Loucy (cell line): ENCODE results near the gene LRRC27.
"Not testable (repeated sequence)": the region's sequence is repeated elsewhere in the genome, so short reads cannot be mapped to it uniquely, and the experiment has no call there.

Source experiments
- H2AFZ ChIP-seq: fragments of 200-600 bp; sonication (generic); 2 replicates; pipeline ENCODE4 v1.6.0; 2016; ENCODE audit warnings: antibody characterized with exemption, mild to moderate bottlenecking, low read length, moderate library complexity
- H3F3A ChIP-seq: fragments of 200-600 bp; 2 replicates; pipeline ENCODE4 v1.6.0; 2016; ENCODE audit warnings: antibody characterized with exemption, low read depth, mild to moderate bottlenecking
- H3K27me3 ChIP-seq: fragments of 200-600 bp; sonication (generic); 2 replicates; pipeline ENCODE4 v1.6.1; 2014; ENCODE audit warnings: low read length, mild to moderate bottlenecking; ENCODE audit not compliant: insufficient read depth, poor library complexity, severe bottlenecking
- H3K36me3 ChIP-seq: fragments of 200-600 bp; sonication (generic); 2 replicates; pipeline ENCODE4 v1.6.1; 2016; ENCODE audit warnings: low read length; ENCODE audit not compliant: insufficient read depth
- H3K4me1 ChIP-seq: fragments of 200-600 bp; sonication (generic); 2 replicates; pipeline ENCODE4 v1.5.1; 2014; ENCODE audit warnings: low read length, mild to moderate bottlenecking; ENCODE audit not compliant: insufficient read depth, poor library complexity, severe bottlenecking
- H3K4me2 ChIP-seq: fragments of 200-600 bp; sonication (generic); 2 replicates; pipeline ENCODE4 v1.6.0; 2014; ENCODE audit warnings: antibody characterized with exemption, low read length, low read depth, mild to moderate bottlenecking; ENCODE audit not compliant: poor library complexity, severe bottlenecking
- H3K4me3 ChIP-seq: fragments of 200-600 bp; sonication (generic); 2 replicates; pipeline ENCODE4 v1.5.1; 2014; ENCODE audit warnings: low read length, mild to moderate bottlenecking, mixed read lengths; ENCODE audit not compliant: poor library complexity, severe bottlenecking
- H3K79me2 ChIP-seq: fragments of 200-600 bp; sonication (generic); 2 replicates; pipeline ENCODE4 v1.6.1; 2014; ENCODE audit warnings: low read length; ENCODE audit not compliant: insufficient read depth
- H3K9ac ChIP-seq: fragments of 200-600 bp; sonication (generic); 2 replicates; pipeline ENCODE4 v1.6.0; 2014; ENCODE audit warnings: mild to moderate bottlenecking, low read depth, low read length, moderate library complexity; ENCODE audit not compliant: poor library complexity, severe bottlenecking
- H3K9me2 ChIP-seq: fragments of 200-600 bp; sonication (generic); replicated peaks from 2 replicates; pipeline ENCODE4 v1.6.1; 2016; ENCODE audit warnings: low read depth, low read length, mixed read lengths
- H3K9me3 ChIP-seq: fragments of 200-600 bp; sonication (generic); 2 replicates; pipeline ENCODE4 v1.6.1; 2014; ENCODE audit warnings: mild to moderate bottlenecking, antibody characterized with exemption, low read length, low read depth; ENCODE audit not compliant: insufficient read depth
- H4K20me1 ChIP-seq: fragments of 200-600 bp; sonication (generic); 2 replicates; pipeline ENCODE4 v1.6.0; 2014; ENCODE audit warnings: antibody characterized with exemption, low read length, mild to moderate bottlenecking; ENCODE audit not compliant: insufficient read depth, poor library complexity, severe bottlenecking
- CTCF ChIP-seq: fragments of 200-600 bp; sonication (generic); conservative IDR thresholded peaks from 2 replicates; pipeline ENCODE4 v1.5.1; 2014; ENCODE audit warnings: mild to moderate bottlenecking, antibody characterized with exemption, low read length
- EZH2phosphoT487 ChIP-seq: fragments of 200-600 bp; IDR thresholded peaks from 2 replicates; pipeline ENCODE4 v1.6.1; 2018; ENCODE audit warnings: antibody characterized with exemption, mild to moderate bottlenecking, moderate library complexity, borderline replicate concordance

LRRC27 gene

GRCh38 chr10:132313865-132314264 is 18.1 kb upstream of the LRRC27 start:
- Histone ChIP-seq H3K4me2 (no peak overlapping the region), H2AFZ (no peak overlapping the region), H3K4me3 (no peak overlapping the region), H3K4me1 (no peaks in the 10 kb centered on the region), H3K27me3 (no peaks in the 10 kb centered on the region), H3K9me3 (no peaks in the 10 kb centered on the region; the same call in 1 of the 2 replicates), H3K79me2 (no peaks in the 10 kb centered on the region), H3K9me2 (no peaks in the 10 kb centered on the region), H3K9ac (no peak overlapping the region), H4K20me1 (no peaks in the 10 kb centered on the region), H3F3A (no peaks in the 10 kb centered on the region), H3K36me3 (no peaks in the 10 kb centered on the region)
- TF ChIP-seq CTCF, result no peak
- no peak for TF ChIP-seq EZH2phosphoT487

- Histone ChIP-seq H4K20me1 (no peaks in the 10 kb centered on the region), H3K4me2 (no peak overlapping the region), H2AFZ (no peak overlapping the region), H3K9me3 (no peaks in the 10 kb centered on the region; the same call in 1 of the 2 replicates), H3K9me2 (no peaks in the 10 kb centered on the region), H3K36me3 (no peaks in the 10 kb centered on the region), H3F3A (no peaks in the 10 kb centered on the region), H3K79me2 (no peaks in the 10 kb centered on the region), H3K4me1 (no peaks in the 10 kb centered on the region), H3K27me3 (no peaks in the 10 kb centered on the region), H3K4me3 (no peak overlapping the region), H3K9ac (no peak overlapping the region)
- TF ChIP-seq CTCF, result no peak
- no peak for TF ChIP-seq EZH2phosphoT487
Observed at GRCh38 chr10:132314336-132314735, 17.7 kb upstream of the LRRC27 start.

DNA sequence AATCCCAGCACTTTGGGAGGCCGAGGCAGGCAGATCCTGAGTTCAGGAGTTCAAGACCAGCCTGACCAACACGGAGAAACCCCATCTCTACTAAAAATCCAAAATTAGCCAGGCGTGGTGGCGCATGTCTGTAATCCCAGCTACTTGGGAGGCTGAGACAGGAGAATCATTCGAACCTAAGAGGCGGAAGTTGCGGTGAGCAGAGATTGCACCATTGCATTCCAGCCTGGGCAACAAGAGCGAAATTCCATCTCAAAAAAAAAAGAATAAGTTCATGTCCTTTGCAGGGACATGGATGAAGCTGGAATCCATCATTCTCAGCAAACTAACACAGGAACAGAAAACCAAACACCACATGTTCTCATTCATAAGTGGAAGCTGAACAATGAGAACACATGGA is 17.1 kb upstream of the LRRC27 start:
- H3K4me3 ChIP-seq, H3K9ac ChIP-seq, H3F3A ChIP-seq, H3K4me1 ChIP-seq, H3K36me3 ChIP-seq, H2AFZ ChIP-seq, H3K79me2 ChIP-seq, H4K20me1 ChIP-seq, H3K9me3 ChIP-seq, H3K4me2 ChIP-seq, H3K9me2 ChIP-seq, H3K27me3 ChIP-seq: not testable (repeated sequence)

- Histone ChIP-seq H3K4me1 (no peaks in the 10 kb centered on the region), H3K9ac (no peak overlapping the region), H3K9me2 (no peaks in the 10 kb centered on the region), H3K4me3 (no peak overlapping the region), H2AFZ (no peak overlapping the region), H4K20me1 (no peaks in the 10 kb centered on the region), H3K27me3 (no peaks in the 10 kb centered on the region), H3F3A (no peaks in the 10 kb centered on the region), H3K9me3 (no peaks in the 10 kb centered on the region; the same call in 1 of the 2 replicates), H3K4me2 (no peak overlapping the region), H3K79me2 (no peaks in the 10 kb centered on the region), H3K36me3 (no peaks in the 10 kb centered on the region)
- TF ChIP-seq CTCF, result no peak
- TF ChIP-seq EZH2phosphoT487, result no peak
Observed at GRCh38 chr10:132316133-132316532, 15.9 kb upstream of the LRRC27 start.

DNA sequence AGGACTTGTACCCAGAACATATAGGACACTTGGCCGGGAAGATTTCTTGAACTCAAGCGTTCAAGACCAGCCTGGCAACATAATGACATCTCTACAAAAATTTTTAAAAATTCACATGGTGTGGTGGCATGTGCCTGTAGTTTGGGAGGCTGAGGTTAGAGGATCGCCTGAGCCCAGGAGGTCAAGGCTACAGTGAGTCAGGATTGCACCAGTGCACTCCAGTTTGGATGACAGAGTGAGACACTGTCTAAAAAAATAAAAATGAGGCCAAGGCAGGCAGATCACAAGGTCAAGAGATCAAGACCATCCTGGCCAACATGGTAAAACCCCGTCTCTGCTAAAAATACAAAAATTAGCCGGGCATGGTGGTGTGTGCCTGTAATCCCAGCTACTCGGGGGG is 14.5 kb upstream of the LRRC27 start:
- H3K9me3 ChIP-seq, H2AFZ ChIP-seq, H3K4me3 ChIP-seq, H3K9me2 ChIP-seq, H3K4me2 ChIP-seq, H3K27me3 ChIP-seq, H4K20me1 ChIP-seq, H3K36me3 ChIP-seq, H3K9ac ChIP-seq, H3K79me2 ChIP-seq, H3F3A ChIP-seq, H3K4me1 ChIP-seq: not testable (repeated sequence)
